Central memory CD4-positive, alpha-beta T cell (primary cell): ENCODE data around the gene PROM2.
"Not testable (repeated sequence)": the region's sequence is repeated elsewhere in the genome, so short reads cannot be mapped to it uniquely, and the experiment has no call there.

Source experiments
- DNase-seq: peaks from one replicate; pipeline ENCODE4 v3.0.0; 2022
- total RNA-seq, 3 experiments: gene quantifications; one replicate each; lab custom pipeline; 2026; lab: John Stamatoyannopoulos, UW

Gene PROM2, protein sequence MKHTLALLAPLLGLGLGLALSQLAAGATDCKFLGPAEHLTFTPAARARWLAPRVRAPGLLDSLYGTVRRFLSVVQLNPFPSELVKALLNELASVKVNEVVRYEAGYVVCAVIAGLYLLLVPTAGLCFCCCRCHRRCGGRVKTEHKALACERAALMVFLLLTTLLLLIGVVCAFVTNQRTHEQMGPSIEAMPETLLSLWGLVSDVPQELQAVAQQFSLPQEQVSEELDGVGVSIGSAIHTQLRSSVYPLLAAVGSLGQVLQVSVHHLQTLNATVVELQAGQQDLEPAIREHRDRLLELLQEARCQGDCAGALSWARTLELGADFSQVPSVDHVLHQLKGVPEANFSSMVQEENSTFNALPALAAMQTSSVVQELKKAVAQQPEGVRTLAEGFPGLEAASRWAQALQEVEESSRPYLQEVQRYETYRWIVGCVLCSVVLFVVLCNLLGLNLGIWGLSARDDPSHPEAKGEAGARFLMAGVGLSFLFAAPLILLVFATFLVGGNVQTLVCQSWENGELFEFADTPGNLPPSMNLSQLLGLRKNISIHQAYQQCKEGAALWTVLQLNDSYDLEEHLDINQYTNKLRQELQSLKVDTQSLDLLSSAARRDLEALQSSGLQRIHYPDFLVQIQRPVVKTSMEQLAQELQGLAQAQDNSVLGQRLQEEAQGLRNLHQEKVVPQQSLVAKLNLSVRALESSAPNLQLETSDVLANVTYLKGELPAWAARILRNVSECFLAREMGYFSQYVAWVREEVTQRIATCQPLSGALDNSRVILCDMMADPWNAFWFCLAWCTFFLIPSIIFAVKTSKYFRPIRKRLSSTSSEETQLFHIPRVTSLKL
- 0.28 to 0.54 (median 0.39) reads per million in 3 experiments for total RNA-seq

DNA sequence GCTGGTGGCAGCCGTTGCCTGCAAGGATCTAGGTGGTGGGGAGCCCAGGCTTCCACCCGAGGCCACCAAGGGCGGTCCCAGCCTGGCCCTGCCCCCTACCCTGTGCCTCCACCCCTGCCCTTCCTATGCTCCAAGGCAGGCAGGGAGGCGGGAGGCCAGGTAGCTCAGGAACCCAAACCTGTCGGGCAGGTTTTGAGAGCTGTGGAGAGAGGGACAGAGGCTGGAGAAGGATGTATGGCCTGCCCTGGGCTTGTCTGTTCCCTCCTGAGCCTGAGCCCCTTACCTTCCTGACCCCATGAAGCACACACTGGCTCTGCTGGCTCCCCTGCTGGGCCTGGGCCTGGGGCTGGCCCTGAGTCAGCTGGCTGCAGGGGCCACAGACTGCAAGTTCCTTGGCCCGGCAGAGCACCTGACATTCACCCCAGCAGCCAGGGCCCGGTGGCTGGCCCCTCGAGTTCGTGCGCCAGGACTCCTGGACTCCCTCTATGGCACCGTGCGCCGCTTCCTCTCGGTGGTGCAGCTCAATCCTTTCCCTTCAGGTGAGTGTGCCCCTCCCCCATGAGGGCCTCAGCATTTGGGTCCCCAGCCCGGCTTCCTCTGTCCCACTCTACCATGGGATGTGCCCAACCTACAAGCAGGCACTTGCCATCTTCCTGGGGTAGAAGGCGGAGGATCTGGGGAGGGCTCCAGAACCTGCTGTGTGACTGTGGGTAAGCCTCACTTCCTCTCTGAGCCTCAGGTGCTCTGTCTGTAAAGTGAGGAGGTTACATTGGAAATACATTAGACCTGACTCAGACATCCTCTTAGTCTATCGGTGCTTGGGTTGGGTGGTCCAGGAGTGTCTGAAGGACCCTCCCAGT is at the start of gene PROM2:
Gene PROM2 (plus strand): TSS at position 159 of the 860 bp plus-strand sequence. CDS start 137 bp downstream, at position 296.
- DNase-seq, result no peak

DNA sequence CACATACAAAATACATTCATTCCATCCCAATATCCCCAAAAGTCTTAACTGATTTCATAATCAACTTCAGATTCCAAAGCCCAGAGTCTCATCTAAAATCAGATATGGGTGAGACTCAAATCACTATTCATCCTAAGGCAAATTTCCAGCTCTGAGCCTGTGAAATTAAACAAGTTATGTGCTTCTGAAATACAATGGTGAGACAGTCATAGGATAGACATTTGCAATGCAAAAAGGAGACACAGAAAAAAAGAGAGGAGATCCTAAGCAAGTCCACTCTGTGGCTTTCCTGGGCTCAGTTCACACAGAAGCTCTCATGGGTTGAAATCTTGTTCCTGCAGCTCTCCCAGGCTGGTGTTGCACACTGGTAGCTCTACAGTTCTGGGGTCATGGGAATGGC is 48.6 kb upstream of the PROM2 start:
- DNase-seq, result no peak

DNA sequence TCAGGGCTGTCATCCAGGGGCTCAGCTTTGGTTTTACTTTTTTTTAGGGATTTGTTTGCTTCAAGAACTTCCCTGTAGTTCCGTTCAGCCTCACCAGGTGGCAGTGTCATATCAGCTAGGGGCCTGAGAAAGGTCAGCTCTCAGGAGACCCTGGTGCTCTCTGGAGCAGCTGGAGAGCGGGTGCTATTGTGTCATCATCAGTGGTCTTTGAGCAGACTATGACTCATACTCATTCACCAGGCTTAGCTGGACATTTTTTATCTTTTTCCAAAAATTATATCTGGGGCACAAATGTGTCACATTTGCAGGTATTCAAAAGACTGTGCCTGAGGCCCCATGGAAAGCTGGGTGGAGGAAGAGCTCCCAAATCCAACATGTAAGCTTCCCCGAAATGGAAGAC is 42.5 kb upstream of the PROM2 start:
- no peak for DNase-seq

DNA sequence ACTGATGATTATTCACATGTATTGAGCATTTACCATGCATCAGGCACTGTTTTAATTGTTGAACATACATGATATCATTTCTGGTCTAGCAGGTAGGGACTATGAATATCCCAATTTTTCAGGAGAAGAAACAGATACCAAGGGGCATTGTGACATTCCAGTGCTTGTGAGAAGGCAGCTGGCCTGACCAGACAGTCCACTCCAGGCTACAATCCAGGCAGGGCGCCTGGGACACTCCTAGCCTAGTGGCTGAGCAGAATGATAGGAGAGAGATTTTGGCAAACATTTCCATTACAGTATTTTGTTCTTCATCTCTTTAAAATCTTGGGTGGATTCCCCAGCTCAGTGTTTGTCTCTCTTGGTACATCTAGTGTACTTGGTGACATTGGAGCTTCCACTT is 42.0 kb upstream of the PROM2 start:
- DNase-seq, result no peak

DNA sequence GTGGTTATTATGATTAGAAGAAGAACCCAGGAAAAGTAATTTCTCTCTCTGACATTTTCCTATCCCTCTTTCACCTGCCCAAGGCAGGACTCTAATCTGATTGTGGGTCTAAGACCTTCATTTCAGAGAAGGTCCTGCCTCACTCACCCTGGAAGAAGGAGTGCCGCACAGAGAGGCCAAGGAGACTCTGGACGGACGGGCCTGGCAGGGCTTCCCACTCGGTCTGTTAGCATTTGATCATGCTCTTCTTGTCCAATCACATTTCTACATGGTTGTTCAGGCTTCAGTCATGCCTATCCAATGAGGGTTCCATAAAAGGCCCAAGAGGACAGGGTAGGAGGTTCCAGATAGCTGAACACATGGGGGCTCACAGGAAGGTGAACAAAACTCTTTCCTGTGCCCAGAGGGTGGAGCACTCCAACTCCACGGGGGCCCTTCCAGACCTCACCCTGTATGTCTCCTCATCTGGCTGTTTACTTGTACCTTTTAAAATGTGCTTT is 39.9 kb upstream of the PROM2 start:
- no peak for DNase-seq

DNA sequence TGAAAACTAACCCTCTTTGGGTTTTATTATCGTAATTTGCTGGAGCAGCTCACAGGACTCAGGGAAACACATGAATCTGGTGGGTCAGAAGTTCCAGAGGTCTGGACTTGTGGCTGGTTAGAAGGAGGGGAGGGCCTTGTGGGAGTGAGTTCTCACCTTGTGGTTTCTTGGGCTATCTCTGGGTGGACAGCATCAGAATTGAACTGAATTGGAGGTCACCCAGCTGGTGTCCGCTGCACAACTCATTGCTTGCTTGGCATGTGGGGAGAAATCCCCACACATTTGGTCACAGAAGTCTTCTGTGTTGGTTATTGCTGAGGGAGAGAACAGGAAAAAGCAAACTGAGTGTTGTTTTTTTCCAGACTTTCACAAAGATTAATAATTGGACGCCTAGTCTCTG is 39.4 kb upstream of the PROM2 start:
- no peak for DNase-seq

DNA sequence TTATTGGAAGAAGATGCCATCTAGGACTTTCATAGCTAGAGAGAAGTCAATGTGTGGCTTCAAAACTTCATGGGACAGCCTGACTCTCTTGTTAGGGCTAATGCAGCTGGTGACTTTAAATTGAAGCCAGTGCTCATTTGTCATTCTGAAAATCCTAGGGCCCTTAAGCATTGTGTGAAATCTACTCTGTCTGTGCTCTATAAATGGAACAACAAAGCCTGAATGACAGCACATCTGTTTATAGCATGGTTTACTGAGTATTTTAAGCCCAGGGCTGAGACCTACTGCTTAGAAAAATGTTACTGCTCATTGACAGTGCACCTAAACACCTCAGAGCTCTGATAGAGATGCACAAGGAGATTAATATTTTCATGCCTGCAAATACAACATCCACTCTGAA is 36.1 kb upstream of the PROM2 start:
- no peak for DNase-seq

DNA sequence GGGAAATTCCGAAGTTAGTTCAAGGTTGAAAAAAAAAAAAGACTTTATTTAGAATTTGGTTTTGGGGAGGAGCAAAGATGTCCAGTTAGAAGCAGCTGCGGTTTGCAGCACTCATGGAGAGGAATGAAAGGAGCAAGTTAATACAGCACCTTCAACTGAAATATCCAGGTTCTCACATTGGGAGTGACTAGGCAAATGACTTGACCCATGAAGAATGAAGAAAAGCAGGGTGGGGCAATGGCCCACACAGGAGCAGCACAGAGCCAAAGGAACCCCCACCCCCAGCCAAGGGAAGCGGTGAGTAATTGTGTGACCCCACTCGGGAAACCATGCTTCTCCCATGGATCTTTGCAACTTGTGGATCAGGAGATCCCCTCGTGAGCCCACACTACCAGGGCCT is 34.2 kb upstream of the PROM2 start:
- no peak for DNase-seq

DNA sequence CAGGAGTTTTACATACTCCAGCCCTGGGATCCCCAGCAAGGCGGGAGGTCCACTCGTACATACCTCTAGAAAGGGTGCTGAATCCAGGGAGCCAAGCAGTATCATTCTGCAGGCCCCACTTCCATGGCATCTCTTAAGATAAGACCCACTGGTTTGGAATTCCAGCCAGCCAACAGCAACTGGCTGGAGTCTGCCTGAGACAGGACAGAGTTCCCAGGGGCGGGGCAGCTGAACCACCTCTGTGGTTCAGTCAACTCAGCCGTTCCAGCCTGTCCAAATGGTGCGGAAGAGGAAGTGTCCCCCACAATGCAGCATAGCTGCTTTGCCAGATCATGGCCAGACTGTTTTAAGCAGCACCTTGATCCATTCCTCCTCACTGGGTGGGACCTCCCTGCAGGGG is 33.7 kb upstream of the PROM2 start:
- DNase-seq, result no peak

DNA sequence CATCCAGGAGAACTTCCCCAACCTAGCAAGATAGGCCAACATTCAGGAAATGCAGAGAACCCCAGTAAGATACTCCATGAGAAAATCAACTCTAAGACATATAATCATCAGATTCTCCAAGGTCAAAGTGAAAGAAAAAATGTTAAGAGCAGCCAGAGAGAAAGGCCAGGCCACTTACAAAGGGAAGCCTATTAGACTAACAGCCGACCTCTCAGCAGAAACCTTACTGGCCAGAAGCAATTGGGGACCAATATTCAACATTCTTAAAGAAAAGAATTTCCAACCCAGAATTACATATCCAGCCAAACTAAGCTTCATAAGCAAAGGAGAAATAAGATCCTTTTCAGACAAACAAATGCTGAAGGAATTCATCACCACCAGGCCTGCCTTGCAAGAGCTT is 32.2 kb upstream of the PROM2 start:
- not testable (repeated sequence) for DNase-seq

DNA sequence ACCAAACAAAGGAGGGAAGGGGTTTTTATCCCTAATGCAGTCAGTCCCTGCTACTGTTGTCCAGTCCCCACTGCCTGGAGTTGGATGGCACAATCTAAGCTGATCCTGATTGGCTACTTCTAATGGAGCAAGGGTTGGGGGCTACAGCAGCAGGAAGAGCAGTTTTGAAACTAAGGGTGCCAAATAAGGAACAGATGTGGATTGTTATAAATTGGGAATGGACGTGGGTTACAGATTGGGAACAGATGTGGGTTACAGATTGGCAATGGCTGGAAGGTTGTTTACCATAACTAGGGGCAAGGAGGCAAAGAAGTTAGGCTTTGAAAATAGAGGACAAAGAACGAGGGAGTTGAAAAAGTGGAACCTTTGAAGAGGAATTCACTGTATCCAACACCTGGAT is 16.0 kb upstream of the PROM2 start:
- no peak for DNase-seq

DNA sequence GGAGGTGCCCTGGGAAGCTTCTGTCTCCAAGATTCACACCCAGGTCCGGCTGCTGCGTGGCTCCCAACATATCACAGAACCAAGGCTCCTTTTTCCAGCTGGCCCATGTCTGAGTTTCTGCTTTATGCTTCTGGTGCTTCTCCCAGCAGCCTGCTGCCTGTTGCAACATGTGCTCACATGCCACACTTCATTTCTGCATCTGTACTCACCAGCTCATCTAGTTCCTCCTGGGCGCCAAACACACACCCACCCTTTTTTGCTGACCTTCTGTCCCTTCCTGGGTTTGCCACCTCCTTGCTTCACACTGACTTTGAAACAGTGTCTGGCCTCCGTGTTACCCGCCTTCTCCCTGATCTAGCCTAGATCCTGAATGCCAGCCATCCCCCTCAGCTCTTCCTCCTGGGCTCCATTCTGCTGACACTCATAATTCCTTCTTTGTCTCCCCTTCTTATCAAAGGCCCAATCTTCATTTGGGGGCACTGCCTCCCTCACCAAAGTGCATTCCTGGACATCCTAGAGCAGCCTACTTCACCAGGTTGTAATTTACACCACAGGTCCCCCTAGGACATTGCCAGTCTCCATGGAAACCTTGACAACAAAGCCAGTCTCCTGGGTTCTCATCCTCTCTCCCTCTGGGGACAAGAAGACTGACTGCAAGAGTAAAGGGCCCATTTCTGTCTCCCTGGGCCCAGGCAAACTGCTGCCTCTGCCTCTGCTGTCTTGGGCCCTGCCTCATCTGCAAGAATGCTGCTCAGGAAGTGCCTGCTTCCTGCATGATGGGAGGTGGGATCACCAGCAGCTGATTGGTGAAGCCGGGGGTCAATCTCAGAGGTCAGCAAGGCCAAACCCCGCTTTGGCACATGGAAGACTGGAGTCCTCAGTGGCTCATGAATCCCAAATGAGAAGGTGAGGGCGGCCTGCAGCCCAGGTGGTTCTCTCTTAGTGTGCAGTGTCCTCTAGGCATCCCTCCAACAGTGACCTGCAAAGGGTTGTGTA is 13.9 kb upstream of the PROM2 start:
- no peak for DNase-seq

DNA sequence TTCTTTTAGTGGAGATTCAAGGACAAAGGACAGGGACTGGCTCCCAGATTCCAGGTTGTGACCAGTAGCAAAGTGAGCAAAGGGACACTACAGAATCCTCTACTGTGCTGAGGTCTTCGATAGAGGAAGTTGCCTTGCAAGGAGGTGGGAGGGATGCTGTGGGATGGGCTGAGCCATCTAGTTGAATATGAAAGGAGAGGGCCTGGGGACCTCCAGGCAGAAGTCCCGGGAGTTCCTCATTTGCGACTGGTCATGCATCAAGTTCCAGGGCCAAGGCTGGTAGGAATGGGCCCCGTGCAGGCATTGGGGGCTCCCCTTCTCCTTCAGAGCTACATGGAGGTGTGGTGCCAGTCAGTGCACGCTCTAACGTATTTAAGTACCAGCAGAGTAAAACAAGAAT is 12.6 kb upstream of the PROM2 start:
- no peak for DNase-seq

DNA sequence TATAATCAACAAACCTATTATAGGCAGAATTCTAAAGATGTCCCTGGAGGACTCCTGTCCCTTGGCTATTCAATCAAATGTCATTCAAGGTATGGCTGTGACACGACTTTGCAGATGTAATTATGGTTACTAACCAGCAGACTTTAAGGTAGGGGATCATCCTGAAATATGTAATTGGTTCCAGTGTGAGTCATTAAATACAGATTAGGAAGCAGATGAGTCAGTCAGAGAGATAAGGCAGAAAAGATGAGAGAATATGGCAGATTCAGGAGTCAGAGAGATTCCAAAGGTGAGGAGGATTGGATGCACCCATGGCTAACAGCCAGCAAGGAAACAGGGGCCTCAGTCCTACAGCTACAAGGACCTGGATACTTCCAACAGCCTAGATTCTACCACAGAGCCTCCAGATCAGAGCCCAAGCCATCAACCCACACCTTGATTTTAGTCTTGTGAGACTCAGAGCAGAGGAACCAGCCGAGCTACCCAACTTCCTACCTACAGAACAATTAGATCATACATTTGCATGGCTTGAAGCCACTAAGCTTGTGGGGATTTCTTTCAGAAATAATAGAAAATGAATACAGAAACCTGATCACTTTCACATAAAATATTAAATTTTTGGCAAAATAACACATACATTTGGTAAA is 11.2 kb upstream of the PROM2 start:
- no peak for DNase-seq

DNA sequence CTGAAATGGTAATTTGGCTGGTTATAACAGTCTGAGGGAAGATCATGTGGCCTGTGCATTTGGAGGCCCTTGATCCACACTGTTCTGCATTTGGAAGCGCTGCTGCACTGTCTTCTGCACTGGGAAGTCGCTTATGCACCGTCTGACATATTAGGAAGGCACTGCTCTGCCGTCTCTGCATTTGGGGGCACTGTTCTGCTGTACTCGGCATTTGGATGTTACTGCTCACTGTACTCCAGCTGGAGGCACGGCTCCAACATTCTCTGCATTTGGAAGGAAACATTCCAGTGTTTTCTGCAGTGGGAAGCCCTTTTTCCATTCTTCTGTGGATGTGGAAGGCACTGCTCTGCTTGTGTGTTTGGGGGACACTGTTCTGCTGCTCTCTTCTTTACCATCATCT is 9.6 kb upstream of the PROM2 start:
- DNase-seq, result no peak

DNA sequence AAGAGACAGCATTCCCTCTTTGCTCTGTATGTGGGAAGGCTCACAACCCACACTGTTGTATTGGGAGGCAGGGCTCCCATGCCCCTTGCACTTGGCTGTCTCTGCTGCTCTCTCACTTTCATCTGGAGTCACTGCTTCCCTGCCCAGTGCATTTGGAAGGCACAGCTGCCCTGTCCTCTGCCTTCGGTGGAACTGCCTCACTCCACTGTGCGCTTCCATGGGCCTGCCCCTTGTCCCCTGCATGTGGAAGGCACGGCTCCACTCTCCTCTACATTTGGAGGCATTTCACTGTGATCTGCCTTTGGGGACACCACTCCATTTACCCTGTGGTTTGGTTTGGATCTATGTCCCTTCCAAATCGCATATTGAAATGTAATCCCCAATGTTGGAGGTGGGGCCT is 9.1 kb upstream of the PROM2 start:
- DNase-seq, result no peak

DNA sequence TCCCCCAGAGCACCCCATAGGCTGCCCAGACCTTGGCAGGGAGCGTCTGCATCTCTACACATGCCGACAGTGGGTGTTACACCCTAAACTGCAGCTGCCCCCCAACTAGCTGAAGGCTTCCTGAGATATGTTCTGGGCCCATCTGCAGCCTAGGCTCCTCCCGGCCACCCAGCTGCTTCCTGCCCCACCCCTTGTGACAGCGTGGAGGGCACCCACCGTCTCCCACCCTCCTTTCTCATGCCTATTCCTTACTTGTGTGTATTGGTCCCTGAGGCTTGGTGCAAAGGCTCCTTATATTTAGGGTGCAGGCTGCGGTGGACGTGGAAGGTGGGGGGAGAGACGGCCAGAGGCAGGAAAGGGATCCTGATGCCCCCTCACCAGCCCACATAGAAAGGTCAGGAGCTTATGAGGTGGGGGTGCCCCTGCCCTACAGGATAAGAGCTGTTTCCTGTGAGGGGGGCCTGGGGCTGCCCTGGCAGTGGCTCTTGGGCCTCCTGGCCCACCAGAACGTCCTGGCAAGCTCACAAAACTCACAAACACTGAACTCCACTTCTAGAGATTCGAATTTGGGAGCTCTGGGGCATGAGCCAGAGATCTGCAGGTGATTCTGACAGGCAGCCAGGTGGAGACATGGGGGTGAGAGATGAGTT is 7.3 kb upstream of the PROM2 start:
- DNase-seq, result no peak

DNA sequence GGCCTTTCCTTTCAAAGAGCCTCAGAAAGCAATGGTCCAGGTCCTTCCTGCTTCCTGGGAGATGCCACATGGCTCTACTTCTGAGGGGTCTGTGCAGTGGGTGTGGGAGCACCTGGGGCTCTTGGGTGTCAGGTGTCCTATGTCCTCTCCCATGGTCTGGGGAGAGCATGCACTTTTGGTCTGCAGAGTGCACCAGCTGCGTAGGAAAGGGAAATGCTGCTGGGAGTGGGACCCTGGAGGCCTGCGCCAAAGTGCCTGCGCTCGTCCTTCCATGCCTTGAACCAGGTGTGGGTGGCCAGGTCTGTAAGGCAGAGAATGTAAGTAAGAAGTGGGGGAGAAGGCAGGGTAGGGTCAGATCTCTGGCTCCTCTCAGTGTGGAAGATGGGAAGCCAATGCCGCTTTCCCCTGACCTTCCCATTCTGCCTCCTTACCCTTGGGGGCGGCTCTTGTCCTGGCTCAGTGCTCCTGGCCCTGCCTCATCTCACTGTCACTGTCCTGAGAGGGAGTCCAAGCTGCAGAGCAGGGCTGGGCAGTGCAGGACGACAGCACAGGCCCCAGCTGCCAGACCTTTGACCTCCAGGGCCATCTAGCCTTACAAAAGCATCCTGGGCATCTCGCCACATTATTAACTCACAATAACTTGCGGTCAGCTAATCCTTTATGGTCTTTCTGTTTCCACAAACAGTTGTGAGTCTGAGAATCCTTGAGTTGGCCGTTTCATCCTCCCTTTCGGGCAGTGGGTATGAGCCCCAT is 6.6 kb upstream of the PROM2 start:
- DNase-seq, result no peak

DNA sequence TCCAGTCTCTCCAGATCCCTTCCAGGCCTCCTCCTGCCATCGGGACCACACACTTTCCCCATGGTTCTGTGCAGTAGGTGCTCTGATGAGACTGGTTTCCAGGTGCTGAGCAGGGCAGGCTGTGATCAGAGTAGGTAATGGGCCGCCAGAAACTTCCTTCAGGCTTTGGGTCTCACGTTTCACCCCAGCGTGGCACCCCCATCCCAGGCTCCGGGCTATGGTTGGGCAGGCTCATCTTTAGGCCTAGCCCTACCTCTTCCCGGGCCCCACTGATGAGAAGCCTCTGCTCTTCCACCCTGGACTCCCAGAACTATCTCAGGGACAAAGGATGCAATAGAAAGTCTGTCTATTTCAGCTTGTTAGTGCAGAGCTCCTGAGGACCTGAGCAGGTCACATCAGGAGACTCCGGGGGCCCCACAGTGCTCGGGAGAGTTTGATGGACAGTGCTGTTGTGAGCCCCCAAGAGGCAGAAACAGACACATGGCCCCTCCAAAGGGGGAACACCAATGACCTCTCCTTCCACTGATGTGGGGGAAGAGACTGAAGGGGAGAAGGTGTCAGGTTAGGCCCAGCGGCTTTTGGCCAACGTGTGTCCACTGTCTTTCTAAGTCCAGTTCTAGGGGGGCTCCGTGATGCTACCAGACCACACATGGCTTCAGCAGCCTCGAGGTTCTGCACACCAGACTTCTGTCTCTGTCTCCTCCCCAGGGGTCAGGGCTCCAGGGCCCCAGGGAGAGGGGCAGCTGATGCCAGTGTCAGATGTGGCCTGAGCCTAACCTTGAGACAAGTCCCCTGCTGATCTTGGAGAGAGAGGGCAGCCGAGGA is 5.8 kb upstream of the PROM2 start:
- no peak for DNase-seq
